Glomerular visceral epithelial cell (primary cell): Measurements from ENCODE around the gene BICDL1.

Experiments
- DNase-seq: peaks from one replicate; pipeline ENCODE4 v3.0.0-alpha.2; 2016; ENCODE audit errors: extremely low spot score

BICDL1 gene

DNA sequence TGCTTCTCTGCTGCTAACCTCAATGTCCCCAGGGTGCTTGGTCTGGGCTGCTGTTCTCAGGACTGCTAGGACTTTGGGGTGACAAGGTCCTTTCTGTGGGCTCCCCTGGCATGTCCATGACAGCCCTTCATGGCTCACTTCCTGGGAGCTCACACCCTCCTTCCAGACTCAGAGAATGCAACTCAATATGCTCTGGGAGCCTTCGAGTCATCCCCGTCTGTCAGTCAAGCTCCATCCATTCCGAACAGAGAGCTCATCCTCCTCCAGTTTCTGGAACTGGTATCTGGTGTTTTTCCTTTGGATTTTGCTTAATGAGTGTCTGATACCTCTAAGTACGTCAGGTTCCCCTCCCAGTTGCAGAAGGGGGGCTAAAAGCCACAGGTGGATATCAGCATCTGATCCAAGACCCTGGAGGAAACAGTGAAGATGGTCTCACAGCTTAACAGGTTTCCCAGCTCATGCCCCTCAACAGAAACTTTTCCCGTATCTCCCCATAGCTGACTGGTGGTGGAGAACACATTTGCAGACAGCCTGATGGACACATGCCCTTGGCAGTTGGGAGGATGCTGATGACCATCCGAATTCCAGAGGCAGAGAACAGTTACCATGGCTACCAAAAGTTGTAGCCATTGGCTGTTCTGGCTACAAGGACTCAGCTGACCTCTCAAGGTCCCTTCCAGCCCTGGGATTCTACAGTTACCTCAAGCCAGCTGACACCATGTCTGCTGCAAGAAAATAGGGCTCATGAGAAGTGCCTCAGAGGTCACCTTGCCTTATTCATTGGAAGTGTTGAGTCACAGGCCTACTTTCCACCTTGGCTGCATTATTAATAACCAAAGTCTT lies 137.0 kb downstream of the BICDL1 start:
- no peak for DNase-seq

DNA sequence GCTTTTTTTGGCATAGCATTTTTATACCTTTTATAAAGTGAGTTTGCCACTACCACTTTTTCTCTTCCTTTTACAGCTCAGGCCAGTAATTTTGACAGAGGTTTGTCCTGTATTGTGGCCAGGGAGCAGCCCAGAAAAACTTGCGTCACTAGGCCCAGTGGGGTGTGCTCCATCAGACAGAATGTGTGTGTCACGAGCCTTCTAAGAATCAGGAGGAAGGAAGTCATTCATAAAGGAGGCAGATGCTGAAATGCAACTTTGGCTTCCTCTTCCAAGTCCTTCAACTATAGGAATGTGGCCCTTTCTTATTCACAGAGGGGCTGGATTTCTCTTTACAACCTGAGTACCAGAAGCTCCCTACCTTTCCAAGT lies 137.6 kb downstream of the BICDL1 start:
- DNase-seq, result no peak

DNA sequence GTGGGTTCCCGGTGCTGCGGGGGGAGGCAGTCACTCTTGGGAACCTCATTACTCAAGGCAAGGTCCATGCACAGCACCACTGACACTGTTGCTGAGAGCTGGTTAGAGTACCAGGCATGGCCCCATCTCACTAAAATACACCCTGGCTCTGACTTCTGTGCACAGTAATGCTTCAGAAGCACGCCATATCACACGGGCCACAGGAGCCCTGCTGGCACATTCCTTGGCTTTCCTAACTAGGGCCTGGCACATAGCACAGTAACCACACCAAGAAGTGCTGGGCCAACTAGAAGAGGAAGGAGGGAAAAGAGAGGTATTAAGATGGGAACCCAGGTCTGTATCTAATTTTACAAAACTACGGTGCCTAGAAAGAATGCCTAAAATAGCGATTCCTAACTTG lies 141.0 kb downstream of the BICDL1 start:
- DNase-seq, result no peak

DNA sequence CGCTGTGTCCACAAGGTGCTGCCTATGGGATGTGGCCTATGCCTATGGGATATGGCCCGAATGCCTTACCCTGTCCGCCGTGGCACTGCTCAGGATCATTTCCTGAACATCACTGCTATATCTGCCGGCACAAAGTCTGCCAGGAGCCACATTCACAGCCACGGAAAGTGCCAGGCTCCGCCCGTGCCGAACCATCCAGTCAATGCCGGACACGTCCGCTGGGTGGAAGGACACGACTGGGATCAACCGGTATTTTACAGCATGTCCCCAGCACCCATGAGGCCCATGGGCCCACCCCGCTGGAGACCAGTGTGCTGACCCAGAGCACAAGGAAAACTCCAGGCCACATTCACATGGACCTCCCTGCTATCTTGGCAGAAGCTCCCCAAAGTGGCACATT lies 142.1 kb downstream of the BICDL1 start:
- no peak for DNase-seq

DNA sequence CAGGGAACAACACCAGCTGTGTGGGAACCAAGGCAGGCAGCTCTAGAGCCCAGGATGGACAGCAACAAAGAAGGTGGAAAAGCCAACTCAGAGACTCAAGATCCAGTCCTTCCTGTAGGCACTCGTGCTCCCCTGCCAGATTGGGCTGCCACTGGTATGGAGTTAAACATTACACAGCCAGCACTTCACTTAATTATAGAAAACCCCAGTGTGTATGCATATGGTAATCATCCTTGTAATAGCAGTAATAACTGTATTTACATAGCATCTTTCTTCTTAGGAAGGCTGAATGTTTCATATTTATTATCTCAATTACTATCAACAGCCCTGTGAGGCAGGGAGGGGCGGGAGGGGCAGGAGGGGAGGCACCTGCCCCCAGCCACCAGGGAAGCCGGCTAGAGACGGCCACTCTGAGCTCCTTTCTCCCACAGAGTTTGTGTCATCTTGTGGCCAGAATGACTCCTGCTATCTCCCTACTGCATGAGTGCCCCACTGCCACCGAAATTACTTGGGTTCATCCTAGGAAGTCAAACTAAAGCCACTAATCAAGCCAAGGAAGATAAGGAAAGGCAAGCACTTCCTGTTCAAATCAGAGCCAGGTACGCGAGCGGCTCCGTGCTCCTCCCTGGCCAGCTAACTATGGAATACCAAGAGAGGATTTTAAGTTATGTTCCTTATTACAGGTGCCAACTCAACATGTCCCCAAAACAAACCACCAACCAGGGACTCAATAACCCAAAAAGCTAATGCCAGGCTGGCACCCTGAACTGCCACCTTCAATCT lies 143.2 kb downstream of the BICDL1 start:
- no peak for DNase-seq

DNA sequence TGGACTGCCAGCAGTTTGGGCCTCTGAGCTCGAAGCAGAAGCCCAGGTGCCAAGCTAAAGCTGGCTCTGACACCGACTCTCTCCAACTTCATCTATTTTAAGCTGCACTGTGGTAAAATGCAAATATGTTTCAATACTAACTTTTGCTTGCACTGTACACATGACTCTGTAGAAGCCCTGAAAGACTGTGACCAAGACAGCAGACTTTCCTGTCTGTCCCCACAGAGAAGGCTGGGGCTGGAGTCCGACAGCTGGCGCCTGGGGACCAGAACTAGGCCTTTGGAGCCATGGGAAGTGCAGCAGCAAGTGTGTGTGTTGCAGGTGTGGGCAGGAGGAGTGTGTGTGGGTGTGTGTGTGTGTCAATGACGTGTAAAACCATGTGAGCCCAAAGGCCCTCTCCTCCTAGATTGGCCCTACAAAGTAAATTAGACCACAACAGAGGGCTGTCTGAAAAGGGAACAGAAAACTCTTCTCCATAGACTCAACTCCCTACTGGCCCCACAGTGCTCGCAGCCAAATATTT lies 143.9 kb downstream of the BICDL1 start:
- DNase-seq, result no peak

DNA sequence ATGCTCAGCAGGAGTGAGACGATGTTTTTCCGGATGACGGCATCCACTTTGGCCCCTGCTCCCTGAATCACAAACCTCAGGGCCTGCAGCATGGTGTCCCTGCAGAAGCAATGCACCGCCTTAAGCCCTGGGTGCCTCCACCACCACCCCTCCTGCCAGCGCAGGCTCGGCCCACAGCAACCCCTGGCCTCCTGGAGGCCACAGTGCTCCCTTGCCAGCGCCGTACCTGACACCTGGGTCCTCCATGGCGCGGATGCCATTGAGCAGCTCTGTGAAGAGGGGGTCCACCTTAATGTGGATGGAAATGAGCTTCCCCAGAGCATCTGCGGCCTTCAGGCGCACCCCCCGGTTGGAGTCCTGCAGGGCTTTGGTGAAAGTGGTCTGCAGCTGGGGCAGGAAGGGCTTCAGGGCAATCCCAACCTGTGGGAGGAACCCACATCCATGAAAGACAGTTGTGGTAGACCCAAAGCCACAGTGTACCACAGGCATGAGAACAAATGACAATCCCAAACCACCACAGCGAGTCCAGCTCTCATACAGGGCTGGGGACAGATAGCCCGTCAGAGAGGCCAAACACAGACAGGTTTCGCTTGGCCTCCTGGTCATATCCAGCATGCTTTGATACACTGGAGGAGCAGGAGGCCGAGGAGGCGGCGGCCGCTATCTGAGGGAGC lies 145.4 kb downstream of the BICDL1 start:
- no peak for DNase-seq

DNA sequence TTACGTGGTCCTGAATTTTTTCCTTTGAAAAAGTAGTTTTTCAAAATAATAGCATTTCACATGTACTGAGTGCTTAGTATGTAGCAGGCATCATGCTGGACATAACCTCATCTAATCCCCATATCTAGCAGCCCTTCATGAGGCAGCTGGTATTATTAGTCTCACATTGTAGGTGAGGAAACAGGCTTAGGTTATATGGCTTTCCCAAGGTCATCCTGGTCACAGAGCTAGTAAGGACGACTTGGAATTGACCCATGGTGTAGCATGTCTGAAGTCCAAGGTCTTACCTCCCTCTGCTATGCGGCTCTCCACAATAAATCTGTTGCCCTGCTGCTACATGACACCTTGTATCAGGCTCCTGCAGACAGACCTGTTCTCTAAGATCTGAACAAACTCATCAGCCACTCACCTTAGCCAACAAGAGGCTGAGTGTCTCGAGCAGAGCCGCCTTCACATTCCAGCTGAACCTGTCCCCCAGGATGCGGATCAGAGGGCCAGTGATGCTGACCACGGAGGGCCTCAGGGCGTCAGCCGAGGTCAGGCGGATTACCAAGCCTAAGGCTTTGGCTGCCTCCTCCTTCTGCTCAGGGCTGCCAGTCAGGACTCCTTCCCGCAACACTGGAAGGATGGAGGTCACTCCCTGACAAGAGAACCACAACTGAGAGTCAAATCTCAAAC lies 147.2 kb downstream of the BICDL1 start:
- DNase-seq, result no peak

DNA sequence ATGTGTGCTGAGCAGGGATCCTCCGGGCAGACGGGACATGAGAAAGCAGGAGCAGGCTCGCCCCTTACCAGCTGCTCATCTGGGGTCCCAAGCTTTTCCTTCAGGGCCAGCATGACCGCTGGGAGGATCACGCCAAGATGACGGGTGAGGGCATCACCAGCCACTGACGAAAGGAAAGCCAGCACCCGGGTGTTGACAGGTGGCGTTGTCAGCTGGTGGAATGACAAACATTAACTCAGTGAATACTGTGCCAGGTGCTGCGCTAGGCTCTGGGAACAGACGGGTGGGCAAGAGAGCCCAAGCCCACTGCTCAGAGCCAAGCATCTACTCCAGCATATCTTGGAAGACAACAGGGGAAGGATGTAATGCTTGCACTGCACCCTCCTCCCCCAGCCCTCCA lies 148.8 kb downstream of the BICDL1 start:
- DNase-seq, result no peak

DNA sequence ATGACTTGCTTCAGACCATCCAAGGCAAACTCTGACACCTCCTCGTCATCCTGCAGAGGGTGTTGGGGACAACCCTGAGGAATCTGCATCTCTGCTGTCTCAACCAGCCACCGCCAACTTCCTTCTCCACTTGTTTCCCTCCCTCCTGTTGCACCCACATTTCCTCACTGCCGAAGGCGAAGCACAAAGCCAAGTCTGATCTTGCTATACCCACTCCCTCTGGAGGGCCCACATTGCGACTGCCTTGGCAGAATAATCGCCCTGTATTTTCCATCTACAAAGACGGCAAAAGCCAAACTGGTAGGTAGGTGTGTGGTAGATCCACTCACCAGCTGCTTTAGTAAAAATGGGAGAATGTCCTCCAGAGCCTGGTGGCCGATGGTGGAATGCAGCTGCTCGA lies 149.3 kb downstream of the BICDL1 start:
- DNase-seq, result no peak

DNA sequence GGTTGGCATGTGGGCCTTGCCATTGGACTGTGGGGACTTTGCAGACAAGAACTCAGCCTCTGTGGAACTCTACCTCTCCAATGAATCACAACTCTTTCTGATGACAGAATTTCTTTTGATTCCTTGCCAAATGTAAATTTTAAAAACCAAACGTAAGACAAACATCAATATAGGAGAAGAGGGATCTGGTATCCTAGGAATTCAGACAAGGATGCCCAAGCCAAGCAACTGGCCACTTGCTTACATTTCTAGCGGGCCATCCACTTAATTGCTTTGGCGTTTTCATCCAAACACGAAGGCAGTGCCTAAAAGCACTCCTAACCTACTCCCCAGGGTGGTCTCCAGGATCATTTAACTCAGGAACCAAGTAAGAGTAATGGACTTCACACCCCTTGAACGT lies 150.9 kb downstream of the BICDL1 start:
- no peak for DNase-seq

DNA sequence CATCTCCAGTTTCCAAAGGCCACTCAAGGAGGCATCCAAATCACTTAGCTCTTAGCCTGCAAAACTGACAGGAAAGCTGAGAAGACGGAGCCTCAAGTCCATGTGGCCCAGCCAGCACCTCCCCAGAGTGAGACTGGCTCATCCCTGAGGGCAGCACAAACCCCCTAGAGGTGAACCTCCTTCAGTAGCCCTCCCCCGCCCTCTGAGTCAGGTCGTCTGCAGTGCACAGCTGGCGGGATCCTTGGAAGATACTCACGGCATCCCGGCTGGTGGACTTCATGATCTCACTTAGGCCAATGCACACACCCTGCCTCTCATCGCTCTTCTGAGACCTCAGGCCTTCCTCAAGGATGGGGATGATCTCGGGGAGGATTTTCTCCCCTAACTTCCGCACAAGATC lies 151.6 kb downstream of the BICDL1 start:
- no peak for DNase-seq

DNA sequence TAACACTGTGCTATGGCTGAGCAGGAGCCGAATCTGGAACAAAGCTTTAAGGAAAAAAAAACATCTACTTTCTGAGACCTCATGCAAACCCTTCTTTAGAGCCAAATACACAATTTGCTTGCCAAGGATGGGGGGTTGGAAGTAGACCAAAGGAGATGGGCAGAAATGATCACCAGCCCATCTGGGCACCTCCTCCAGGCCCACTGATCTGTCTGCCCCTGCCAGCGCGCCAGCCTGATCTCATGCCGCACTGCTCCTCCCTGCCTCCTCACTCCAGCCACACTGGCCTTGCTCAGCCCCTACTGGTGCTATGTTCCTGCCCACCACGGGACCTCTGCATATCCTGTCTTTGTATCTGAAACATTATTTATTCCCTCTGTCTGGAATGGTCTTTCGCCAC lies 152.3 kb downstream of the BICDL1 start:
- no peak for DNase-seq

DNA sequence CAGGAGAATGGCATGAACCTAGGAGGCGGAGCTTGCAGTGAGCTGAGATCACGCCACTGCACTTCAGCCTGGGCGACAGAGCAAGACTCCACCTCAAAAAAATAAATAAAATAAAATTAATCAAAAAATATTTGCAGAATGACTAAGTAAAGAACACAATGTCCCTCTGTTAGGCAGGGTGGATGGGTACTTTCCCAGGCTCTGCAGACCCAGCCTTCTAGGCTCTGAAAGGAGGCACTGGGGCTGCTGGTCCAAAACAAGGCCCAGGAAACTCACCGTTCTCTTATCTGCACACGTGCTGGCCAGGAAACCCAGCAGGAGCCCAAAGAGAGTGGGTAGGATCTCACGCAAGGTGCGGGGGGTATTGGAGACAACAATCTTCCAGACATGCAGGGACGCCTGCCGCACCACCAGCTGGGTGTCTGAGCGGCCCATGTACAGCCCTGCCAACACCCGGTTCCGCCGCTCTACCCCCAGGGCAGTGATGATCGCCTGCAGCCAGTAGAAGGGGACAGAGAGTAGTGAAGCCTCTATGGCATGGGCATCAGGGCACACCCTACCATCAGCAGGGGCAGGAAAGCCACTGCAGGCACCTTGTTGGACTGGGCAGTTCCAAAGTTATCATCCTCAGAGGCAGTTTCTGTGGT lies 153.3 kb downstream of the BICDL1 start:
- no peak for DNase-seq
